SK-N-SH (cell line): Measurements from ENCODE around the gene PEX26. TPM values are rescaled to one million over a fixed set of nuclear protein-coding genes. Genes with fewer than 3 reads are reported as not detected.

Experiments
- CTCF ChIA-PET: fragments of 300-600, 350-600 bp; formaldehyde crosslinking; extraction: SDS; loops from one replicate; lab custom pipeline; 2021; lab: Yijun Ruan, JAX
- POLR2A ChIA-PET: fragments of 350-600 bp; sonication (Branson Sonifier 250); formaldehyde crosslinking; extraction: SDS; loops from one replicate; lab custom pipeline; 2020; ENCODE audit warnings: antibody characterized with exemption, inconsistent platforms; lab: Yijun Ruan, JAX
- DNase-seq: peaks from one replicate; pipeline ENCODE4 v3.0.0; 2012
- H2AFZ ChIP-seq: fragments of 200-600 bp; sonication (generic); 2 replicates; pipeline ENCODE4 v1.8.1; 2016; ENCODE audit warnings: antibody characterized with exemption, mild to moderate bottlenecking, low read depth
- H3F3A ChIP-seq: fragments of 200-600 bp; sonication (generic); replicated peaks from 2 replicates; pipeline ENCODE3; 2016; ENCODE audit warnings: antibody characterized with exemption, mild to moderate bottlenecking; ENCODE audit not compliant: insufficient read depth
- H3K27ac ChIP-seq, 2 experiments: fragments of 200-500 bp in 1 of 2; fragments of 200-600 bp in 1 of 2; sonication (Bioruptor generic) in 1 of 2; sonication (generic), shearing (Covaris generic) in 1 of 2; 2 replicates each; pipeline versions ENCODE4 v1.5.1 to v1.6.1; 2014 to 2016; ENCODE audit warnings: low read depth in 2 of 2, inconsistent platforms in 1 of 2, low read length in 1 of 2, mild to moderate bottlenecking in 1 of 2, mixed read lengths in 1 of 2
- H3K27me3 ChIP-seq: fragments of 200-600 bp; sonication (generic), shearing (Covaris generic); 2 replicates; pipeline ENCODE4 v1.6.1; 2016; ENCODE audit warnings: mixed run types; ENCODE audit not compliant: insufficient read depth
- H3K36me3 ChIP-seq, 2 experiments: fragments of 200-500 bp in 1 of 2; fragments of 200-600 bp in 1 of 2; sonication (Bioruptor generic) in 1 of 2; sonication (generic) in 1 of 2; replicated peaks in 1 of 2; 2 replicates each; pipeline versions ENCODE3 to v1.5.1; 2014 to 2016; ENCODE audit warnings: low read length in 1 of 2, mild to moderate bottlenecking in 1 of 2; ENCODE audit not compliant: insufficient read depth in 2 of 2, control insufficient read depth in 1 of 2
- H3K4me1 ChIP-seq, 2 experiments: fragments of 200-500 bp in 1 of 2; fragments of 200-600 bp in 1 of 2; sonication (Bioruptor generic) in 1 of 2; sonication (generic), shearing (Covaris generic) in 1 of 2; 2 replicates each; pipeline versions ENCODE4 v1.5.1 to v1.6.1; 2014 to 2016; ENCODE audit warnings: low read depth in 1 of 2, low read length in 1 of 2, mixed run types in 1 of 2; ENCODE audit not compliant: insufficient read depth in 2 of 2, control insufficient read depth in 1 of 2
- H3K4me2 ChIP-seq: fragments of 200-600 bp; sonication (generic), shearing (Covaris generic); 2 replicates; pipeline ENCODE4 v1.6.1; 2017; ENCODE audit warnings: mixed run types
- H3K4me3 ChIP-seq, 2 experiments: fragments of 200-500 bp in 1 of 2; fragments of 200-600 bp in 1 of 2; sonication (Bioruptor generic) in 1 of 2; sonication (generic), shearing (Covaris generic) in 1 of 2; 2 replicates each; pipeline versions ENCODE4 v1.5.1 to v1.8.1; 2014 to 2016; ENCODE audit warnings: low read depth in 2 of 2, inconsistent platforms in 1 of 2, low read length in 1 of 2, mild to moderate bottlenecking in 1 of 2, mixed read lengths in 1 of 2, moderate library complexity in 1 of 2
- H3K79me2 ChIP-seq: fragments of 200-600 bp; sonication (generic); 2 replicates; pipeline ENCODE4 v1.8.1; 2017; ENCODE audit warnings: mild to moderate bottlenecking; ENCODE audit not compliant: insufficient read depth
- H3K9ac ChIP-seq: fragments of 200-600 bp; sonication (generic); 2 replicates; pipeline ENCODE4 v1.6.1; 2017; ENCODE audit warnings: mixed run types
- H3K9me2 ChIP-seq: fragments of 200-600 bp; sonication (generic); 2 replicates; pipeline ENCODE4 v1.6.1; 2017; ENCODE audit warnings: mixed run types
- H3K9me3 ChIP-seq: fragments of 200-600 bp; sonication (generic); 2 replicates; pipeline ENCODE4 v1.6.1; 2017; ENCODE audit warnings: mixed run types, mild to moderate bottlenecking, moderate library complexity
- H4K20me1 ChIP-seq: fragments of 200-600 bp; sonication (generic); 2 replicates; pipeline ENCODE4 v1.6.1; 2017; ENCODE audit warnings: mild to moderate bottlenecking, mixed run types; ENCODE audit not compliant: insufficient read depth
- CHD2 ChIP-seq: fragments of 150-350 bp; IDR thresholded peaks from 2 replicates; pipeline ENCODE4 v1.6.1; 2018; ENCODE audit warnings: low read length; ENCODE audit not compliant: partially characterized antibody
- FOSL2 ChIP-seq: IDR thresholded peaks from 2 replicates; pipeline ENCODE4 v1.4.0; 2012; ENCODE audit warnings: low read depth, mild to moderate bottlenecking, moderate library complexity, borderline replicate concordance
- GABPA ChIP-seq: IDR thresholded peaks from 2 replicates; pipeline ENCODE4 v1.4.0; 2012; ENCODE audit warnings: low read depth, mild to moderate bottlenecking
- GATA2 ChIP-seq: sonication (generic); formaldehyde crosslinking; IDR thresholded peaks from 2 replicates; pipeline ENCODE4 v1.5.0; 2020; ENCODE audit warnings: mild to moderate bottlenecking, missing genetic modification reagents
- MXI1 ChIP-seq: IDR thresholded peaks from 2 replicates; pipeline ENCODE4 v1.6.1; 2012; ENCODE audit warnings: mild to moderate bottlenecking, low read depth, low read length, improper control_type of control experiment
- NRF1 ChIP-seq: IDR thresholded peaks from 2 replicates; pipeline ENCODE4 v1.6.1; 2012; ENCODE audit warnings: low read depth, mild to moderate bottlenecking, low read length
- RAD21 ChIP-seq: IDR thresholded peaks from 2 replicates; pipeline ENCODE4 v1.6.1; 2012; ENCODE audit warnings: mild to moderate bottlenecking, low read length
- RCOR1 ChIP-seq: fragments of 150-350 bp; IDR thresholded peaks from 2 replicates; pipeline ENCODE4 v1.6.1; 2017; ENCODE audit warnings: antibody characterized with exemption, low read length
- RXRA ChIP-seq: IDR thresholded peaks from 2 replicates; pipeline ENCODE4 v1.4.0; 2012; ENCODE audit warnings: low read depth, mild to moderate bottlenecking, borderline replicate concordance
- SIN3A ChIP-seq: IDR thresholded peaks from 2 replicates; pipeline ENCODE4 v1.6.1; 2012; ENCODE audit warnings: low read depth, mild to moderate bottlenecking, low read length, moderate library complexity, borderline replicate concordance
- TCF12 ChIP-seq: IDR thresholded peaks from 2 replicates; pipeline ENCODE4 v1.4.0; 2012
- TEAD4 ChIP-seq: IDR thresholded peaks from 2 replicates; pipeline ENCODE4 v1.4.0; 2012; ENCODE audit warnings: mild to moderate bottlenecking, borderline replicate concordance; ENCODE audit not compliant: insufficient read depth
- WGBS: methylation state at CpG from one replicate; pipeline ENCODE4 v1.1.6; 2017; ENCODE audit warnings: low lambda C conversion rate; 5-methylcytosine and 5-hydroxymethylcytosine counted together
- polyA plus RNA-seq, 3 experiments: library from polyadenylated mRNA; depleted of rRNA; stranded (reverse); fragments of >200 nt; gene quantifications; 2 replicates each; pipeline ENCODE4 v1.2.3, GENCODE V29; 2012
- TF ChIP-seq, protein P1 (sequence below): fragments of 150-350 bp; IDR thresholded peaks from 2 replicates; pipeline ENCODE4 v1.6.1; 2017; ENCODE audit warnings: antibody characterized with exemption, low read length, low read depth, borderline replicate concordance
- TF ChIP-seq, protein P2 (sequence below): IDR thresholded peaks from 2 replicates; pipeline ENCODE4; 2012
- TF ChIP-seq, protein P3 (sequence below): fragments of 200-600 bp; sonication (generic); IDR thresholded peaks from 2 replicates; pipeline ENCODE4 v1.6.1; 2017; ENCODE audit warnings: antibody characterized with exemption, mild to moderate bottlenecking, moderate library complexity
- TF ChIP-seq, protein P4 (sequence below): fragments of 150-350 bp; IDR thresholded peaks from 2 replicates; pipeline ENCODE4 v1.6.1; 2016; ENCODE audit warnings: mild to moderate bottlenecking, low read depth, low read length
- TF ChIP-seq, protein P5 (sequence below): IDR thresholded peaks from 2 replicates; pipeline ENCODE4 v1.4.0; 2012; ENCODE audit warnings: low read depth, borderline replicate concordance
- TF ChIP-seq, protein P6 (sequence below): IDR thresholded peaks from 2 replicates; pipeline ENCODE4 v1.4.0; 2012; ENCODE audit warnings: low read depth, borderline replicate concordance

The PEX26 gene
- polyA plus RNA-seq, 1 of the 3 experiments (the other 2 are of a cell fraction): 13.0 TPM

DNA sequence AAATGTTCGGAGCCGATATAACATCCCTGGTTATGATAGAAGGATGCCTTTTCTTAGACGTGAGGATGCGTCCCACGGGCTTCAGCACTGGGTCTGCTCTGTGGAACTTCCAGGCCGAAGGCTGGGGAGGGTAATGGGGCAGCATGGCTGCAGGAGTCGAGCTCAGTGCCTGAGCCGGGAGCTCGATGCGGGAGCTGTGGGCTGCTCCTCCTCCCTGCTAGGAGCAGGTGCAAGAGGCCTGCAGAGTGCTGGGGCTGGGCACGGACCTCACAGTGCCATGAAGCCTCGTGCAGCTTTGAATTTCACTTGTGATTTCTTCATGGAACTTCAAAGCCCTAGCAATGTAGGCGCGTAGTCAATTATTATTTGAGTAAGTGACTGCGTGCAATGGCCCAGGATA, 38.8 kb downstream of the PEX26 start:
- Histone ChIP-seq H3K4me2 (no peak overlapping the region), H3K36me3 (no peaks in the 10 kb centered on the region), H3K9me2 (no peaks in the 10 kb centered on the region), H3K9ac (no peak overlapping the region), H3K9me3 (no peaks in the 10 kb centered on the region), H3K27me3 (no peaks in the 10 kb centered on the region), H3F3A (no peaks in the 10 kb centered on the region), H4K20me1 (no peaks in the 10 kb centered on the region), H3K79me2 (no peaks in the 10 kb centered on the region), H3K4me3 (no peak overlapping the region), H3K4me1 (peaks cover 0 to 2% of the 10 kb centered on the region in 2 experiments; a peak in 1 of 4 replicates), H3K27ac (no peak overlapping the region), H2AFZ (no peak overlapping the region)
- no peak for TF ChIP-seq RXRA
- TF ChIP-seq CHD2: no peak
- TF ChIP-seq, protein P1, sequence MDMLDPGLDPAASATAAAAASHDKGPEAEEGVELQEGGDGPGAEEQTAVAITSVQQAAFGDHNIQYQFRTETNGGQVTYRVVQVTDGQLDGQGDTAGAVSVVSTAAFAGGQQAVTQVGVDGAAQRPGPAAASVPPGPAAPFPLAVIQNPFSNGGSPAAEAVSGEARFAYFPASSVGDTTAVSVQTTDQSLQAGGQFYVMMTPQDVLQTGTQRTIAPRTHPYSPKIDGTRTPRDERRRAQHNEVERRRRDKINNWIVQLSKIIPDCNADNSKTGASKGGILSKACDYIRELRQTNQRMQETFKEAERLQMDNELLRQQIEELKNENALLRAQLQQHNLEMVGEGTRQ: no peak
- no peak for TF ChIP-seq GATA2 (CRISPR knock-in tag)
- TF ChIP-seq, protein P2, sequence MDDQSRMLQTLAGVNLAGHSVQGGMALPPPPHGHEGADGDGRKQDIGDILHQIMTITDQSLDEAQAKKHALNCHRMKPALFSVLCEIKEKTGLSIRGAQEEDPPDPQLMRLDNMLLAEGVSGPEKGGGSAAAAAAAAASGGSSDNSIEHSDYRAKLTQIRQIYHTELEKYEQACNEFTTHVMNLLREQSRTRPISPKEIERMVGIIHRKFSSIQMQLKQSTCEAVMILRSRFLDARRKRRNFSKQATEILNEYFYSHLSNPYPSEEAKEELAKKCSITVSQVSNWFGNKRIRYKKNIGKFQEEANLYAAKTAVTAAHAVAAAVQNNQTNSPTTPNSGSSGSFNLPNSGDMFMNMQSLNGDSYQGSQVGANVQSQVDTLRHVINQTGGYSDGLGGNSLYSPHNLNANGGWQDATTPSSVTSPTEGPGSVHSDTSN: no peak
- no peak for TF ChIP-seq RAD21
- TF ChIP-seq, protein P3, sequence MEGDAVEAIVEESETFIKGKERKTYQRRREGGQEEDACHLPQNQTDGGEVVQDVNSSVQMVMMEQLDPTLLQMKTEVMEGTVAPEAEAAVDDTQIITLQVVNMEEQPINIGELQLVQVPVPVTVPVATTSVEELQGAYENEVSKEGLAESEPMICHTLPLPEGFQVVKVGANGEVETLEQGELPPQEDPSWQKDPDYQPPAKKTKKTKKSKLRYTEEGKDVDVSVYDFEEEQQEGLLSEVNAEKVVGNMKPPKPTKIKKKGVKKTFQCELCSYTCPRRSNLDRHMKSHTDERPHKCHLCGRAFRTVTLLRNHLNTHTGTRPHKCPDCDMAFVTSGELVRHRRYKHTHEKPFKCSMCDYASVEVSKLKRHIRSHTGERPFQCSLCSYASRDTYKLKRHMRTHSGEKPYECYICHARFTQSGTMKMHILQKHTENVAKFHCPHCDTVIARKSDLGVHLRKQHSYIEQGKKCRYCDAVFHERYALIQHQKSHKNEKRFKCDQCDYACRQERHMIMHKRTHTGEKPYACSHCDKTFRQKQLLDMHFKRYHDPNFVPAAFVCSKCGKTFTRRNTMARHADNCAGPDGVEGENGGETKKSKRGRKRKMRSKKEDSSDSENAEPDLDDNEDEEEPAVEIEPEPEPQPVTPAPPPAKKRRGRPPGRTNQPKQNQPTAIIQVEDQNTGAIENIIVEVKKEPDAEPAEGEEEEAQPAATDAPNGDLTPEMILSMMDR: no peak
- no peak for TF ChIP-seq SIN3A
- POLR2A ChIA-PET: no interaction called here
- 85% methylated on average over 4 of the region's 15 CpGs for WGBS
- CTCF ChIA-PET: no interaction called here
- DNase-seq: no peak

DNA sequence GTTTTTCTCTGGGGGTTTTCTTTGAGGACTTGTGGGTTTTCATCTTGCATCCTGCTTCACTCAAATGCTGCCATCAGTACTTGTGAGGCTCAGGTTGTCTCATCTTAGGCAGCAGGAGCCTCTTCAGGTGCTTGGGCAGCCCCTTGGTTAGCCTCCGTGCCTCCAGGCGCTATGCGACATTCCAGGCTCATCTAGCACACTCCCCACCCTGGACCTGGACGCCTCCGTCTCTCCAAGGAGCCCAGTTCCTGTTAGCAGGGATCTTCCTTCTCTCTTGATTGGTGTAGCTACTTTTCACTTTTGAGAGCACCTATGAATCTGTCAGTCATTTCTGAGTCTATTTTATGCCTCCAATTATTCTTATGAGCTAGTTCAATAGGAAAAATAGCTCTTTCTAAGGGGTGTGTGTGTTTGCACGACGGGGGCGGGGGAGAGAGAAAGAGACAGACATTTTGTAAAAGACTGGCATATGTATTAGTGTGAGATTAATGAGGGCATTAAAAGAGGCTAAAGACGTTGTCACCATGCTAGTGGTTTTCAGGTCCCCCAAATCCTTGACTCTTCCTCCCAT, 40.6 kb downstream of the PEX26 start:
- ChIA-PET POLR2A (no interaction called here), CTCF (no interaction called here)
- peaks cover 0 to 2% of the 10 kb centered on the region in 2 experiments; a peak in 1 of 4 replicates for H3K4me1 ChIP-seq
- no peak overlapping the region for H3K4me2 ChIP-seq
- H3K9me2 ChIP-seq: no peaks in the 10 kb centered on the region
- no peak overlapping the region for H3K27ac ChIP-seq
- no peaks in the 10 kb centered on the region for H3K36me3 ChIP-seq
- no peaks in the 10 kb centered on the region for H3K79me2 ChIP-seq
- no peak overlapping the region for H2AFZ ChIP-seq
- WGBS: 87% methylated on average over 9 of the region's 9 CpGs
- H3K27me3 ChIP-seq: no peaks in the 10 kb centered on the region
- no peak overlapping the region for H3K4me3 ChIP-seq
- no peaks in the 10 kb centered on the region for H4K20me1 ChIP-seq
- no peak for DNase-seq
- H3K9me3 ChIP-seq: no peaks in the 10 kb centered on the region
- no peak overlapping the region for H3K9ac ChIP-seq
- H3F3A ChIP-seq: no peaks in the 10 kb centered on the region
- TF ChIP-seq FOSL2: no peak
- TF ChIP-seq CHD2: no peak
- TF ChIP-seq, protein P4, sequence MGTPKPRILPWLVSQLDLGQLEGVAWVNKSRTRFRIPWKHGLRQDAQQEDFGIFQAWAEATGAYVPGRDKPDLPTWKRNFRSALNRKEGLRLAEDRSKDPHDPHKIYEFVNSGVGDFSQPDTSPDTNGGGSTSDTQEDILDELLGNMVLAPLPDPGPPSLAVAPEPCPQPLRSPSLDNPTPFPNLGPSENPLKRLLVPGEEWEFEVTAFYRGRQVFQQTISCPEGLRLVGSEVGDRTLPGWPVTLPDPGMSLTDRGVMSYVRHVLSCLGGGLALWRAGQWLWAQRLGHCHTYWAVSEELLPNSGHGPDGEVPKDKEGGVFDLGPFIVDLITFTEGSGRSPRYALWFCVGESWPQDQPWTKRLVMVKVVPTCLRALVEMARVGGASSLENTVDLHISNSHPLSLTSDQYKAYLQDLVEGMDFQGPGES: no peak
- no peak for TF ChIP-seq GABPA
- no peak for TF ChIP-seq TEAD4
- TF ChIP-seq, protein P5, sequence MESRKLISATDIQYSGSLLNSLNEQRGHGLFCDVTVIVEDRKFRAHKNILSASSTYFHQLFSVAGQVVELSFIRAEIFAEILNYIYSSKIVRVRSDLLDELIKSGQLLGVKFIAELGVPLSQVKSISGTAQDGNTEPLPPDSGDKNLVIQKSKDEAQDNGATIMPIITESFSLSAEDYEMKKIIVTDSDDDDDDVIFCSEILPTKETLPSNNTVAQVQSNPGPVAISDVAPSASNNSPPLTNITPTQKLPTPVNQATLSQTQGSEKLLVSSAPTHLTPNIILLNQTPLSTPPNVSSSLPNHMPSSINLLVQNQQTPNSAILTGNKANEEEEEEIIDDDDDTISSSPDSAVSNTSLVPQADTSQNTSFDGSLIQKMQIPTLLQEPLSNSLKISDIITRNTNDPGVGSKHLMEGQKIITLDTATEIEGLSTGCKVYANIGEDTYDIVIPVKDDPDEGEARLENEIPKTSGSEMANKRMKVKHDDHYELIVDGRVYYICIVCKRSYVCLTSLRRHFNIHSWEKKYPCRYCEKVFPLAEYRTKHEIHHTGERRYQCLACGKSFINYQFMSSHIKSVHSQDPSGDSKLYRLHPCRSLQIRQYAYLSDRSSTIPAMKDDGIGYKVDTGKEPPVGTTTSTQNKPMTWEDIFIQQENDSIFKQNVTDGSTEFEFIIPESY: no peak
- TF ChIP-seq NRF1: no peak
- TF ChIP-seq, protein P2: no peak
- no peak for TF ChIP-seq TCF12
- TF ChIP-seq GATA2 (CRISPR knock-in tag): no peak
- TF ChIP-seq, protein P6, sequence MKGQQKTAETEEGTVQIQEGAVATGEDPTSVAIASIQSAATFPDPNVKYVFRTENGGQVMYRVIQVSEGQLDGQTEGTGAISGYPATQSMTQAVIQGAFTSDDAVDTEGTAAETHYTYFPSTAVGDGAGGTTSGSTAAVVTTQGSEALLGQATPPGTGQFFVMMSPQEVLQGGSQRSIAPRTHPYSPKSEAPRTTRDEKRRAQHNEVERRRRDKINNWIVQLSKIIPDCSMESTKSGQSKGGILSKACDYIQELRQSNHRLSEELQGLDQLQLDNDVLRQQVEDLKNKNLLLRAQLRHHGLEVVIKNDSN: no peak
- TF ChIP-seq MXI1: no peak
- no peak for TF ChIP-seq RCOR1
